Brain microvascular endothelial cell (primary cell): ENCODE measurements around the gene MYBBP1A.
"Not testable (repeated sequence)": the region's sequence is repeated elsewhere in the genome, so short reads cannot be mapped to it uniquely, and the experiment has no call there.

Source experiments
- DNase-seq: peaks from one replicate; pipeline ENCODE4 v3.0.0-alpha.2; 2020
- H3K27ac ChIP-seq: fragments of 250-450 bp; sonication (Bioruptor Pico); 2 replicates; pipeline ENCODE4 v1.5.1; 2020; ENCODE audit warnings: mild to moderate bottlenecking, moderate library complexity
- H3K27me3 ChIP-seq: fragments of 250-450 bp; sonication (Bioruptor Pico); replicated peaks from 2 replicates; pipeline ENCODE4 v1.5.1; 2020; ENCODE audit warnings: mild to moderate bottlenecking
- H3K36me3 ChIP-seq: fragments of 250-450 bp; sonication (Bioruptor Pico); replicated peaks from 2 replicates; pipeline ENCODE4 v1.5.1; 2020; ENCODE audit warnings: mild to moderate bottlenecking
- H3K4me3 ChIP-seq: 2 replicates; pipeline ENCODE4 v1.5.1; 2011; ENCODE audit warnings: low read depth, mild to moderate bottlenecking, control low read depth, low read length, moderate library complexity
- in situ Hi-C: cut with HindIII; loops from 2 replicates; pipeline ENCODE4 v1.10.0; 2017; ENCODE audit warnings: low sequenced_read_pairs, low pct_ligation_motif_present
- TF ChIP-seq, protein P1 (sequence below): IDR thresholded peaks from 2 replicates; pipeline ENCODE4 v1.5.1; 2011; ENCODE audit warnings: low read depth, mild to moderate bottlenecking, moderate library complexity, low read length, control low read depth, inconsistent platforms; ENCODE audit errors: missing control alignments

The MYBBP1A gene

DNA sequence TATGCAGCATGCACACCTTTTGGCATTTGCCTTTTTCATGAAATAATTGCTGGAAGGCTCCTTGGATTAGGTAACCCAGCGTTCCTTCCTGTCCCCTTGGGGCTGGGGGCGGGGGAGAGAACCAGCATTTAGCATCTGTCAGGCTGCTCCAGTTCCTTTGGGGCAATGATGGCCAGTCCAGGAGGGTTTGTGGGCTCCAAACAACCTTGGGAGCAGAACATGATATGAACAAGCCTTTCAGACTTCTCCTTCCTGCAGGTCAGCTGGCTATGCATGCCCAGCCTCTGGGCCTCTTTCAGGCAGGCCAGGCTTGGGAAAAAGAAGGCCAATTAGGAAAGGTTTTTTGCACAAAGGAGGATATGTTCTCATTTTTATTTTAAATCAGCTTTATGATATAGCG, 28.0 kb upstream of the MYBBP1A start:
- no peak for DNase-seq
- Histone ChIP-seq H3K27me3 (peaks cover 50% of the 10 kb centered on the region), H3K4me3 (no peak overlapping the region), H3K36me3 (no peaks in the 10 kb centered on the region), H3K27ac (no peak overlapping the region)
- in situ Hi-C loops = no loop called here
- TF ChIP-seq, protein P1, sequence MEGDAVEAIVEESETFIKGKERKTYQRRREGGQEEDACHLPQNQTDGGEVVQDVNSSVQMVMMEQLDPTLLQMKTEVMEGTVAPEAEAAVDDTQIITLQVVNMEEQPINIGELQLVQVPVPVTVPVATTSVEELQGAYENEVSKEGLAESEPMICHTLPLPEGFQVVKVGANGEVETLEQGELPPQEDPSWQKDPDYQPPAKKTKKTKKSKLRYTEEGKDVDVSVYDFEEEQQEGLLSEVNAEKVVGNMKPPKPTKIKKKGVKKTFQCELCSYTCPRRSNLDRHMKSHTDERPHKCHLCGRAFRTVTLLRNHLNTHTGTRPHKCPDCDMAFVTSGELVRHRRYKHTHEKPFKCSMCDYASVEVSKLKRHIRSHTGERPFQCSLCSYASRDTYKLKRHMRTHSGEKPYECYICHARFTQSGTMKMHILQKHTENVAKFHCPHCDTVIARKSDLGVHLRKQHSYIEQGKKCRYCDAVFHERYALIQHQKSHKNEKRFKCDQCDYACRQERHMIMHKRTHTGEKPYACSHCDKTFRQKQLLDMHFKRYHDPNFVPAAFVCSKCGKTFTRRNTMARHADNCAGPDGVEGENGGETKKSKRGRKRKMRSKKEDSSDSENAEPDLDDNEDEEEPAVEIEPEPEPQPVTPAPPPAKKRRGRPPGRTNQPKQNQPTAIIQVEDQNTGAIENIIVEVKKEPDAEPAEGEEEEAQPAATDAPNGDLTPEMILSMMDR = no peak

DNA sequence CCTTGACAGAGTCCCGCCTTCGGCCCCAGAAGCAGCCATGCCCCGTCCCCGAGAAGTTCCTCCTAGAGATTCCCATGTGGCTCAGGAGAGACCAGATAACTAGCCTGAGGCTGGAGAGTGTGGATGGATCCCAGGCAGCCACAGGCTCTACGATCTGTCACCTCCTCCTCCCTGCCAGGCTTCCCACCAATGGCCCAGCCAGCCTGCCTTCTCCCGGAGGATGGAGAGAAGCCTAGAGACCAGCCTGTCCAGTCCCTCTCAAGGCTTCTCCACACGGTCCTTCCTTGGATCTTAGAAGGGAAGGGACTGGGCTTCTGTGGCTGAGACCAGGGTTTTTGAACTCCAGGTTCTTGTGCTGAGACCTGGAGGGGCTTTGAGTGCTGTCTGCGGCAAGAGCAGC, 27.5 kb upstream of the MYBBP1A start:
- peaks cover 48% of the 10 kb centered on the region for H3K27me3 ChIP-seq
- TF ChIP-seq, protein P1 = no peak

DNA sequence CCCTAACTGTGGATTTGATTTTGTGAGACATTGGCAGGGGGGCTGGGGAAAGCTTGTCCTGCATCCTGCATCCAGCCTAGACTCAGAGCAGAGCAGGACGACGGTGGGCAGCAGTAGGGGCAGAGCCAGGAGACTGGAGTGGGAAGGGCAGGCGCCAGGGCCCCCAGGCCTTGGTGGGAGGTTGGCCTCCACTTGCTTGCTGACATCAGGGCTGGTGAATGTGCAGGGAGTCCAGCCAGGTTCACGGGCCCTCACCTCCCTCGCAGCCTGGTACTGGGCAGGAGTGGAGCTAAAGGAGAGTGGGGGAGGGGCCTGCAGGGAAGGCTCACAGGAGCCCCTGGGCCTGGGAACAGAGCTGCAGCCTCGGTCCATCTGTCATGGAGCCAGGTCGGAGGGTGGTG, 26.9 kb upstream of the MYBBP1A start:
- TF ChIP-seq, protein P1 = no peak
- H3K4me3 ChIP-seq = no peak overlapping the region
- peaks cover 46% of the 10 kb centered on the region for H3K27me3 ChIP-seq
- H3K27ac ChIP-seq = no peak overlapping the region
- in situ Hi-C loops = no loop called here
- H3K36me3 ChIP-seq = no peaks in the 10 kb centered on the region
- DNase-seq = no peak

More for the DNA sequence above, 27.5 kb upstream of the MYBBP1A start:
- no peak overlapping the region for H3K27ac ChIP-seq
- no peak for DNase-seq
- H3K36me3 ChIP-seq = no peaks in the 10 kb centered on the region
- in situ Hi-C loops = no loop called here
- no peak overlapping the region for H3K4me3 ChIP-seq

DNA sequence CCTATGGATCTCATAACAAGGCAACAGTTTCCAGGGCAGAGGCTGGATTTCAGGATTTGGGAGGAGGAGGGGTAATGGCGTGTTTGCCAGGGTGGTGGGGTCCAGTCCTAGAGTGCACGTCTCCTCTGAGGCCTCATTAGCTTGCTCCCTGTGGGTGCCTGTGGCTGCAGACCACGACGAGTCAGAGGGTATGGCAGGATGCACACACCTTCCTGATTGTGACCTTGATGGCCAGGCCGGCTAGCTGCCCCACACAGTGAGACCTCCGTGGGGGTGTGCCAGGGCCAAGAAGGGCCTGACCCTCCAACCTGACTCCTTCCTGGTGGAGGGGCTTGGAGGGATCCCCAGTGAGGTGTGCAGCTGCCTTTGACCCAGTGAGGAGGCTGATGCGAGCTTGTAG, 25.1 kb upstream of the MYBBP1A start:
- Histone ChIP-seq H3K36me3 (no peaks in the 10 kb centered on the region), H3K4me3 (no peak overlapping the region), H3K27ac (no peak overlapping the region), H3K27me3 (peaks cover 32% of the 10 kb centered on the region)
- in situ Hi-C loops = no loop called here
- TF ChIP-seq, protein P1 = no peak
- DNase-seq = no peak

DNA sequence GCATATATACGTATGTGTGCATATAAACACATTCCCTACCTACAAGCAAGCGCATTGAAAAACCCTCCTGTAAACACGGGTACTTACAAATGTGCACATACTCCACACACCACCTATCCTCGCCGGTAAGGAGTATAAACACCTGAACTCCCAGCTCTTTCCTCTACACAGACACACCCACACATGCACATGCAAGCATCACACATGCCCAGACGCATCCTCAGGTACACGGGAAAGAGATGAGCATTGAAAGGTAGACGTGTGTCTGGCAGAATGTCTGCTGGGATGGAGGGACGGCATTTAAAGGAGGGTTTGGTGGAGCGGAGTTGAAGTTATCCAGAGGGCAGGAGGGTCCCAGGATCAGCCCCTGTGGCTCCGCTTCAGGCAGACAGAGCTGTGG, 24.5 kb upstream of the MYBBP1A start:
- Histone ChIP-seq H3K36me3 (no peaks in the 10 kb centered on the region), H3K27ac (no peak overlapping the region), H3K27me3 (peaks cover 26% of the 10 kb centered on the region), H3K4me3 (no peak overlapping the region)
- TF ChIP-seq, protein P1 = no peak
- DNase-seq = no peak
- in situ Hi-C loops = no loop called here

DNA sequence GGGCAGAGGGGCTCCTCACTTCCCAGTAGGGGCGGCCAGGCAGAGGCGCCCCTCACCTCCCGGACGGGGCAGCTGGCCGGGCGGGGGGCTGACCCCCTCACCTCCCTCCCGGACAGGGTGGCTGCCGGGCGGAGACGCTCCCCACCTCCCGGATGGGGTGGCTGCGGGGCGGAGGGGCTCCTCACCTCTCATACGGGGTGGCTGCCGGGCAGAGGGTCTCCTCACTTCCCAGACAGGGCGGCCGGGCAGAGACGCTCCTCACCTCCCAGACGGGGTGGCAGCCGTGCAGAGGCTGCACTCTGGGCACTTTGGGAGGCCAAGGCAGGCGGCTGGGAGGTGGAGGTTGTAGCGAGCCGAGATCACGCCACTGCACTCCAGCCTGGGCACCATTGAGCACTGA, 23.2 kb upstream of the MYBBP1A start:
- H3K27me3 ChIP-seq = peaks cover 13% of the 10 kb centered on the region
- in situ Hi-C loops, H3K27ac ChIP-seq, H3K36me3 ChIP-seq, DNase-seq, H3K4me3 ChIP-seq: not testable (repeated sequence)
